B cell (primary cell): ENCODE results near the gene GALC. TPM values are rescaled to one million over a fixed set of nuclear protein-coding genes. Genes with fewer than 3 reads are reported as not detected.

Experiments used
- ATAC-seq: fragments of 200-7000 bp; cut with Tn5 transposase; one replicate; pipeline ENCODE4 v1.10.0; 2021; ENCODE audit warnings: low read depth, mild to moderate bottlenecking, moderate number of reproducible peaks, moderate library complexity
- CTCF ChIA-PET: fragments of 350-600 bp; sonication (Branson Sonifier 250); formaldehyde crosslinking; loops from one replicate; lab custom pipeline; 2021; ENCODE audit warnings: antibody characterized with exemption, inconsistent platforms; lab: Charles Lee
- POLR2A ChIA-PET: fragments of 350-600 bp; sonication (Branson Sonifier 250); formaldehyde crosslinking; loops from one replicate; lab custom pipeline; 2021; ENCODE audit warnings: antibody characterized with exemption; lab: Charles Lee
- DNase-seq: peaks from one replicate; pipeline ENCODE4 v3.0.0; 2013
- H2AFZ ChIP-seq: 2 replicates; pipeline ENCODE4 v1.6.1; 2012; ENCODE audit warnings: mild to moderate bottlenecking, low read depth, low read length; ENCODE audit not compliant: insufficient read depth, poor library complexity, severe bottlenecking
- H3K27ac ChIP-seq, 2 donors: 1 replicate in 1 of 2; 2 replicates in 1 of 2; pipeline ENCODE4 v1.5.1; 2012 to 2013; ENCODE audit warnings: low read length in 2 of 2, mild to moderate bottlenecking in 2 of 2, moderate library complexity in 1 of 2
- H3K27me3 ChIP-seq, 4 experiments: fragments of 200-600 bp in 1 of 4; sonication (generic) in 1 of 4; replicated peaks in 1 of 4; 1 replicate in 2 of 4; 2 replicates in 2 of 4; pipeline versions ENCODE4 v1.6.1 to v1.7.0; 2013 to 2016; ENCODE audit warnings: low read length in 3 of 4, mild to moderate bottlenecking in 2 of 4, mixed read lengths in 1 of 4, moderate library complexity in 1 of 4; ENCODE audit not compliant: insufficient read depth in 4 of 4, control insufficient read depth in 3 of 4; ENCODE audit errors: control extremely low read depth in 1 of 4
- H3K36me3 ChIP-seq, 2 experiments: replicated peaks in 1 of 2; 1 replicate in 1 of 2; 2 replicates in 1 of 2; pipeline versions ENCODE4 v1.6.1 to v1.7.1; 2013; ENCODE audit warnings: low read length in 1 of 2; ENCODE audit not compliant: insufficient read depth in 2 of 2, control insufficient read depth in 1 of 2; ENCODE audit errors: control extremely low read depth in 1 of 2, extremely low read depth in 1 of 2
- H3K4me1 ChIP-seq, 2 donors: fragments of 200-600 bp in 1 of 2; sonication (generic) in 1 of 2; 1 replicate in 1 of 2; 2 replicates in 1 of 2; pipeline versions ENCODE4 v1.5.1 to v1.6.1; 2013 to 2017; ENCODE audit warnings: low read length in 2 of 2; ENCODE audit not compliant: control insufficient read depth in 2 of 2, insufficient read depth in 2 of 2
- H3K4me2 ChIP-seq: replicated peaks from 2 replicates; pipeline ENCODE3; 2012; ENCODE audit warnings: mild to moderate bottlenecking, low read depth, low read length; ENCODE audit not compliant: poor library complexity, severe bottlenecking
- H3K4me3 ChIP-seq, 5 experiments: fragments of 200-600 bp in 1 of 5; sonication (generic) in 1 of 5; 1 replicate in 3 of 5; 2 replicates in 2 of 5; pipeline versions ENCODE4 v1.5.1 to v1.7.0; 2011 to 2016; ENCODE audit warnings: low read length in 4 of 5, mild to moderate bottlenecking in 4 of 5, low read depth in 2 of 5, control low read depth in 1 of 5, moderate library complexity in 1 of 5; ENCODE audit not compliant: insufficient read depth in 1 of 5; ENCODE audit errors: control extremely low read depth in 1 of 5, extremely low read depth in 1 of 5
- H3K79me2 ChIP-seq: fragments of 200-600 bp; sonication (generic); one replicate; pipeline ENCODE4 v1.6.0; 2016; ENCODE audit warnings: low read length; ENCODE audit not compliant: control insufficient read depth, insufficient read depth
- H3K9ac ChIP-seq: fragments of 200-600 bp; sonication (generic); 2 replicates; pipeline ENCODE4 v1.6.1; 2017; ENCODE audit warnings: mild to moderate bottlenecking, low read length, moderate library complexity
- H3K9me3 ChIP-seq, 3 donors: one replicate each; pipeline versions ENCODE4 v1.6.1 to v1.7.1; 2013; ENCODE audit warnings: low read length in 2 of 3; ENCODE audit not compliant: control insufficient read depth in 2 of 3, insufficient read depth in 1 of 3; ENCODE audit errors: control extremely low read depth in 1 of 3
- H4K20me1 ChIP-seq: 2 replicates; pipeline ENCODE4 v1.6.0; 2012; ENCODE audit warnings: mild to moderate bottlenecking, low read length; ENCODE audit not compliant: insufficient read depth, control insufficient read depth, poor library complexity, severe bottlenecking
- H3K27ac Mint-ChIP-seq: one replicate; pipeline ENCODE4 v1.8.0; 2021; ENCODE audit warnings: mixed read lengths
- H3K27me3 Mint-ChIP-seq: one replicate; pipeline ENCODE4 v1.8.0; 2021; ENCODE audit warnings: mixed read lengths
- H3K4me1 Mint-ChIP-seq: one replicate; pipeline ENCODE4 v1.8.0; 2021; ENCODE audit warnings: mixed read lengths
- H3K4me3 Mint-ChIP-seq: one replicate; pipeline ENCODE4 v1.8.0; 2021; ENCODE audit warnings: mixed read lengths
- H3K9me3 Mint-ChIP-seq: one replicate; pipeline ENCODE4 v1.8.0; 2022; ENCODE audit warnings: mixed read lengths; ENCODE audit not compliant: insufficient read depth
- EZH2 ChIP-seq: IDR thresholded peaks from 2 replicates; pipeline ENCODE4 v1.6.1; 2012; ENCODE audit warnings: borderline replicate concordance, low read depth, mild to moderate bottlenecking, moderate library complexity, low read length; ENCODE audit not compliant: insufficient read depth, poor library complexity, severe bottlenecking
- WGBS: methylation state at CpG from one replicate; pipeline ENCODE4 v1.1.5; 2013; ENCODE audit warnings: missing lambda C conversion rate; ENCODE audit not compliant: insufficient coverage; 5-methylcytosine and 5-hydroxymethylcytosine counted together
- intact Hi-C: fragments of 100-400 bp; cut with micrococcal nuclease; formaldehyde crosslinking; loops from one replicate; pipeline ENCODE4 v1.10.0; 2022
- polyA plus RNA-seq: library from polyadenylated mRNA; depleted of rRNA; stranded (reverse); fragments of >200 nt; gene quantifications from 2 replicates; pipeline ENCODE4 v1.2.3, GENCODE V29; 2012
- total RNA-seq, 2 donors: library from RNA; stranded (reverse); fragments of 120-200 nt in 1 of 2; gene quantifications; 1 replicate in 1 of 2; 2 replicates in 1 of 2; pipeline versions ENCODE4 v1.2.3 to v1.2.4, GENCODE V29; 2013 to 2022
- TF ChIP-seq, protein P1 (sequence below): fragments of 200-600 bp; IDR thresholded peaks from one replicate; pipeline ENCODE4 v1.8.0; 2022; ENCODE audit warnings: antibody characterized with exemption, mild to moderate bottlenecking

GALC gene
- total and polyA plus RNA-seq, 2 donors (not counting 1 experiment from before 2014, with no cell fraction given) = 4.9 to 17.8 TPM

DNA sequence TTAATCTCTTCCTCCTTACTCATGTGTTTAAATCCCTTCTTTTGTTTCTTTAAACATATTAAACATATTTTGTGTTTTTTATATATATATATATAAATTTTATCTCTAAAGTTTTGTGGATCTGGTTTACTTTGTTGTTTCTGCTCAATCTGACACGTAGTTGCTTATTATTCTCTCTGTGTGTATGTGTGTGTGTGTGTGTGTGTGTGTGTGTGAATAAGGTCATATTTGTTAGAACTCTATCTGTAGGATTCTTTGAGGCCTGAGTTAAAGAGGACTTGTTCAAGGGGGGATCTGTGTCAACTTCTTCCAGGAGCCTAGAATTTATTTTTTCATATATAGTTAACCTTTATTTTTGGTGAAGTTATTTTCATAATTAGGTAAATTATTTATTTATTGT lies 14.6 kb upstream of the GALC start:
- TF ChIP-seq EZH2 = no peak
- TF ChIP-seq, protein P1, sequence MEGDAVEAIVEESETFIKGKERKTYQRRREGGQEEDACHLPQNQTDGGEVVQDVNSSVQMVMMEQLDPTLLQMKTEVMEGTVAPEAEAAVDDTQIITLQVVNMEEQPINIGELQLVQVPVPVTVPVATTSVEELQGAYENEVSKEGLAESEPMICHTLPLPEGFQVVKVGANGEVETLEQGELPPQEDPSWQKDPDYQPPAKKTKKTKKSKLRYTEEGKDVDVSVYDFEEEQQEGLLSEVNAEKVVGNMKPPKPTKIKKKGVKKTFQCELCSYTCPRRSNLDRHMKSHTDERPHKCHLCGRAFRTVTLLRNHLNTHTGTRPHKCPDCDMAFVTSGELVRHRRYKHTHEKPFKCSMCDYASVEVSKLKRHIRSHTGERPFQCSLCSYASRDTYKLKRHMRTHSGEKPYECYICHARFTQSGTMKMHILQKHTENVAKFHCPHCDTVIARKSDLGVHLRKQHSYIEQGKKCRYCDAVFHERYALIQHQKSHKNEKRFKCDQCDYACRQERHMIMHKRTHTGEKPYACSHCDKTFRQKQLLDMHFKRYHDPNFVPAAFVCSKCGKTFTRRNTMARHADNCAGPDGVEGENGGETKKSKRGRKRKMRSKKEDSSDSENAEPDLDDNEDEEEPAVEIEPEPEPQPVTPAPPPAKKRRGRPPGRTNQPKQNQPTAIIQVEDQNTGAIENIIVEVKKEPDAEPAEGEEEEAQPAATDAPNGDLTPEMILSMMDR = no peak
- H3K27me3 ChIP-seq = no peaks in the 10 kb centered on the region
- no peaks in the 10 kb centered on the region for H3K9me3 ChIP-seq
- no peaks in the 10 kb centered on the region for H4K20me1 ChIP-seq
- H3K4me2 ChIP-seq = peak overlapping the region; percentile 38
- H2AFZ ChIP-seq = no peak overlapping the region
- H3K36me3 ChIP-seq = peaks cover 4 to 18% of the 10 kb centered on the region in 2 experiments
- Mint-ChIP-seq H3K9me3 (no peaks in the 10 kb centered on the region), H3K27me3 (no peaks in the 10 kb centered on the region), H3K4me3 (peak overlapping the region; percentile 50), H3K27ac (no peak overlapping the region), H3K4me1 (peaks cover 79% of the 10 kb centered on the region)
- WGBS = no CpG with 5 or more reads among the region's 1 CpG
- CTCF ChIA-PET = interaction anchor here (1.4 kb wide), 1 partner anchor 62 kb away, joined by 6 read pairs; no protein-coding TSS in a partner anchor
- H3K79me2 ChIP-seq = peaks cover 76% of the 10 kb centered on the region
- intact Hi-C loops = loop anchor here (5.0 to 10.0 kb wide), 3 partner anchors 377 to 1950 kb away; partner anchors contain the start of genes EML5, SPATA7 and TDP1
- H3K4me1 ChIP-seq = peaks cover 34 to 44% of the 10 kb centered on the region in 2 donors
- no peak overlapping the region for H3K4me3 ChIP-seq
- H3K9ac ChIP-seq = no peak overlapping the region
- POLR2A ChIA-PET = no interaction called here
- ATAC-seq = no peak
- no peak overlapping the region for H3K27ac ChIP-seq
- no peak for DNase-seq
